NCI-H2171 treated with DMSO at 0.1 percent for 48 hours (cell line): ENCODE data around the gene KSR1.
"Not testable (repeated sequence)": the region's sequence is repeated elsewhere in the genome, so short reads cannot be mapped to it uniquely, and the experiment has no call there.

Source experiments
- DNase-seq: peaks from one replicate; lab custom pipeline; 2025; lab: John Stamatoyannopoulos, UW

Gene KSR1

GRCh38 chr17:27610304-27610677, 154.0 kb downstream of the KSR1 start:
- no peak for DNase-seq

- no peak for DNase-seq
Observed at GRCh38 chr17:27612160-27612770, 156.0 kb downstream of the KSR1 start.

GRCh38 chr17:27613433-27613832, 157.2 kb downstream of the KSR1 start:
- peak; percentile 15 for DNase-seq

GRCh38 chr17:27615121-27615520, 158.9 kb downstream of the KSR1 start:
- no peak for DNase-seq

- no peak for DNase-seq
Observed at GRCh38 chr17:27616414-27616813, 160.2 kb downstream of the KSR1 start.

GRCh38 chr17:27618417-27618816, 162.2 kb downstream of the KSR1 start:
- no peak for DNase-seq

GRCh38 chr17:27620721-27621120, 164.5 kb downstream of the KSR1 start:
- DNase-seq: no peak

GRCh38 chr17:27621536-27621935, 165.3 kb downstream of the KSR1 start:
- DNase-seq: no peak

- DNase-seq: no peak
Observed at GRCh38 chr17:27621942-27622559, 165.8 kb downstream of the KSR1 start.

- DNase-seq: no peak
Observed at GRCh38 chr17:27622986-27623385, 166.7 kb downstream of the KSR1 start.

GRCh38 chr17:27623614-27624013, 167.4 kb downstream of the KSR1 start:
- no peak for DNase-seq

GRCh38 chr17:27624539-27624938, 168.3 kb downstream of the KSR1 start:
- DNase-seq: peak; percentile 86

GRCh38 chr17:27625856-27626255, 169.6 kb downstream of the KSR1 start:
- no peak for DNase-seq

GRCh38 chr17:27627514-27627913, 171.3 kb downstream of the KSR1 start:
- DNase-seq: no peak

- DNase-seq: no peak
Observed at GRCh38 chr17:27628376-27628775, 172.1 kb downstream of the KSR1 start.

GRCh38 chr17:27629260-27629659, 173.0 kb downstream of the KSR1 start:
- DNase-seq: not testable (repeated sequence)

- no peak for DNase-seq
Observed at GRCh38 chr17:27630607-27631410, 174.6 kb downstream of the KSR1 start, which contains the start of gene LGALS9. Gene LGALS9 (plus strand): TSS chr17:27631188. CDS start chr17:27631266, 78 bp downstream.

- DNase-seq: no peak
Observed at GRCh38 chr17:27631411-27631760, 175.1 kb downstream of the KSR1 start.

GRCh38 chr17:27631897-27632725, 175.9 kb downstream of the KSR1 start:
- no peak for DNase-seq

GRCh38 chr17:27632766-27633165, 176.5 kb downstream of the KSR1 start:
- DNase-seq: not testable (repeated sequence)

- DNase-seq: no peak
Observed at GRCh38 chr17:27633312-27634025, 177.2 kb downstream of the KSR1 start.

- DNase-seq: no peak
Observed at GRCh38 chr17:27634026-27634335, 177.7 kb downstream of the KSR1 start.
